HG03432 (cell line): ENCODE results near the gene SYPL2.
"Not testable (repeated sequence)": the region's sequence is repeated elsewhere in the genome, so short reads cannot be mapped to it uniquely, and the experiment has no call there.

Experiments used
- ATAC-seq: cut with Tn5 transposase; IDR thresholded peaks from one replicate; pipeline ENCODE4 v1.9.1; 2021; ENCODE audit warnings: mild to moderate bottlenecking, moderate library complexity; ENCODE audit not compliant: unreplicated experiment

The SYPL2 gene

DNA sequence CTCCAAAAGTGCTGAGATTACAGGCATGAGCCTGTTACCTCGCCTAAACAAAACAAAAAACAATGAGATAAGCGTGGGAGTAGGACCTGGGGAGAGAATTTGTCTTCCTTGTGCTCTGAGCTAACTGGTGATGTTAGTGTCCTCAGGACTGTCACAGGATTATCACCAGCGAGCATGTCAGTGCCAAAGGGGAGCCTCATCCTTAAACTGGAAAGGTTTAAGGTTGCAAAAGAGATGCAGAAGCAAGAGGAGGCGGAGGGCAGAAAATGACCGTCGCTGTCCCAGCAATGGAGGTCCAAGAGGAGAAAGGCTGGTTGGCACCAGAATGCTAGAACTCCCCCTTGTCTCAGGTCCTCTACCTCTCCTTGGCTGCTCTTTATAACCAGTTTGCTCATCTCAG, 3.9 kb downstream of the SYPL2 start:
- ATAC-seq, result no peak

DNA sequence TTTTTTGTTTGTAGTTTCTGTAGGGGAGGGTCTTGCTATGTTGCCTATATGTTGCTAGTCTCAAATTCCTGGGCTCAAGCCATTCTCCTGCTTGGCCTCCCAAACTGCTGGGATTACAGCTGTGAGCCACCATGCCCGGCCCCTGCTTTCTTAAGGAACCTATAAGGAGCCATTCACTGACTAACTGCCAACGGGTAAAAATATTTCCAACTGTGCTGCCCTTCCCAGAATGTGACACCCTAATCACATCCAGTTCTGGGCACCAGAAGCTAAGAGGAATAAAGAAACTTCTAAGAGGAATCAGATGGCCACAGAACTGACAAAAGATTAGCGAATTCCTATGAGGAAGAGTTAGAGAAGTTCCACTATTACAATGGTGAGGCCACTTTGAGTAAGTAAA, 6.4 kb downstream of the SYPL2 start:
- no peak for ATAC-seq

DNA sequence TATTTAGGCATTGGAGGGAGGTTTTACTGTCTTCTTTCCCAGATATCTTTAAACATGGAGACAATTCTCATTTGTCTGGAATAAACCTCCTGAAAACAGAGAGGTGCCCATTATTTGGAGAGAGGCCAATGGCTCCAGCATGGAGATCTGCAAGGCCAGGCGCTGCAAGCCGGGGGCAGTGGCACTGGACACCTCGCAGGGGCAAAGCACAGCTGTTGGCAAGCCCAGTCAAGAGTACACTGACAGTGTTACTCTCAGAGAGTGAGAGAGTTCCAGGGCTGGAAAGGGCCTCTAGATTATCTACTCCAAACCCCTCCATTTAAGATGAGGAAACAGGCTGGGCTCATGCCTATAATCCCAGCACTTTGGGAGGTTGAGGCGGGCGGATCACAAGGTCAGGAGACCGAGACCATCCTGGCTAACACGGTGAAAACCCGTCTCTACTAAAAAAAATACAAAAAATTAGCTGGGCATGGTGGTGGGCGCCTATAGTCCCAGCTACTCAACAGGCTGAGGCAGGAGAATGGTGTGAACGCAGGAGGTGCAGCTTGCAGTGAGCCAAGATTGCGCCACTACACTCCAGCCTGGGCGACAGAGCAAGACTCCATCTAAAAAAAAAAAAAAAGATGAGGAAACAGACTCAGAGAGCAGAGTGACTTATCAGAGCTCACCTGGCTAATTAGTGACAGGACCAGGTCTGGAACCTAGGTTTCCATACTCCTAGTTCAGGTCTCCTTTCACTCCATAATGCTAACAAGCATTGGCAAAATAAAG, 7.1 kb downstream of the SYPL2 start:
- not testable (repeated sequence) for ATAC-seq

DNA sequence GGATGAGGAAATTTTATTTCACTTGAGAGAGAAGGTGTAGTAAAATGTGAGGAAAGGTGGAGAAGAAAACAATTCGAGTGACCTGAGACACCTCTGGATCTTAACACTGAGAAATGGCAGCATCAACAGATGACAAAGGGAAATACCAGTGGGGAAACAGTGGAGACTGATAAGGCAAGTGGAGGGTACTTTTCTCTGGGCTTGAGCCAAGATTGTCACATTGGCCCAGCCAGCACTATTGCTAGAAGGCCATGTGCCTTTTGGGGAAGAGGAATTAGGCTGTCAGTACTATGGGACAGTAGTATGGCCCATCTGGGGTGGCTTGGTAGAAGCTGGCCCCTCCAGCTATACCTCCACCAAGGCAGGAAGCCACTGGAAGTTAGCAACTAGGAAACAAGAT, 8.4 kb downstream of the SYPL2 start:
- no peak for ATAC-seq

DNA sequence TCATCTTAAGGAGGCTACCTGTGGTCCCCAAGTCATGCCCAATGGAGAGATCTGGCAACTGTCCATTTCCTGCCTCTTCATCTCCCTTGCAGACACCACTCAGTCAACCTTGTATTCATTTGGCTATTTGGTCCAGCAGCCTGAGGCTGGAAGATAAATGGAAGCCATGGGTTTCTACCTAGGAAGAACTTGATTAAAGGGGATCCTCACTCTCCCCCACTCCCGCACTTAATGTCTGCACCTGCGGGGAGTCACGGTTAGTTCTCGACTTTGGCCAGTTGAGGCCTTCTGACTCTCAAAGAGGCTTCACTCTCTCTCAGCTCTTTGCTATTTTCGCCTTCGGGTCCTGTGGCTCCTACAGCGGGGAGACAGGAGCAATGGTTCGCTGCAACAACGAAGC, 8.9 kb downstream of the SYPL2 start:
- ATAC-seq, result no peak

DNA sequence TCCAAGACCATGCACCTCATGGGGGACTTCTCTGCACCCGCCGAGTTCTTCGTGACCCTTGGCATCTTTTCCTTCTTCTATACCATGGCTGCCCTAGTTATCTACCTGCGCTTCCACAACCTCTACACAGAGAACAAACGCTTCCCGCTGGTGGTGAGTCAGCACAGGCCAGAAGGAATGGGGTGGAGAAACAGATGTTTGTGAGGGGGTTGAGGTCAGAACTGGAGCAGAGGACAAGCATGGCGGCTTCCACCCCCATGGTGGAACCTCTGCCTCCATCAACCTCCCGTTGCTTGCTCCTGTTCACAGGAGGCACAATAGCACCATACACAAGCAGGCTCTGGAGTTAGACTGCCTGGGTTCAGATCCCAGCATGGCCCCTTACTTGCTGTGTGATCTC, 10.5 kb downstream of the SYPL2 start:
- ATAC-seq, result no peak

DNA sequence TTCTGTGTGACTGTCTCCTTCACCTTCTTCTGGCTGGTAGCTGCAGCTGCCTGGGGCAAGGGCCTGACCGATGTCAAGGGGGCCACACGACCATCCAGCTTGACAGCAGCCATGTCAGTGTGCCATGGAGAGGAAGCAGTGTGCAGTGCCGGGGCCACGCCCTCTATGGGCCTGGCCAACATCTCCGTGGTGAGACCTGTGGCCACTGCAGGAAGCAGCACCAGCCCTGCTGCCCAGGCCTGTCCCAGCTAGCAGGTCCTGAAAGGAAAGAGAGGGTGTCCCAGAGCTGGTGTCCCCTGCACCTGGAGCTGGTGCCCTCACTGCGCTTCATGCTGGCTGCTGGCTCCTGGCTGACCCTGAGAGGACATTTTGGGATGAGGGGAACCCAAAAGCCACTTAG, 11.5 kb downstream of the SYPL2 start:
- ATAC-seq, result no peak

DNA sequence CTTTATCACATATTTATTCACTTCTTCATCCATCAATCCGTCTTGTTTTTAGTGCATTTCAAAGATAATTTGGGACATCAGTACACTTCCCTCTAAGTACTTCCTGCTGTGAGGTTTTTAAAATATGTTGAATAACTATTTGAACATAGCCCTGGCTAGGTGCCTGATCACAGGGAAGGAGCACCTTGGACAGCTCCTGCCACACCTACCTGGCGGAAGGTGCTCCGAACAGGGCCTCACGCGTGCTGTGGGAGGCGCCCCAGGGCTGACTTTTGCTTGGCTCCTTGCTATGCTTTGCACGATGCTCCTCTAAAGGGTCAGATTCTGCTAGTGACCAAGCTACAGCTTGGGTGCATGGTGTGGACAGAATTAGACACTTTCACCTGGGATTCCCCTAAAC, 12.5 kb downstream of the SYPL2 start:
- ATAC-seq, result no peak

DNA sequence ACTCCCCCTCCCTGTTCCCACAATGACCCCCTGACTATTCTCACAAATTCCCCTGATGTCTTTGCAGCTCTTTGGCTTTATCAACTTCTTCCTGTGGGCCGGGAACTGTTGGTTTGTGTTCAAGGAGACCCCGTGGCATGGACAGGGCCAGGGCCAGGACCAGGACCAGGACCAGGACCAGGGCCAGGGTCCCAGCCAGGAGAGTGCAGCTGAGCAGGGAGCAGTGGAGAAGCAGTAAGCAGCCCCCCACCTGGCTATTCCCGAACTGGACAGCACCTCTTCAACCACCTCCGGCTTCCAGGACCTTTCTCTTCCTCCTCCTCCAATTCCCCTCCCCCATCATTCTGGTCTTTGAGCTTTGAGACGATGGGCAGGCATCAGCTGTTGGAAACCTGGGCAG, 13.0 kb downstream of the SYPL2 start:
- ATAC-seq, result no peak

DNA sequence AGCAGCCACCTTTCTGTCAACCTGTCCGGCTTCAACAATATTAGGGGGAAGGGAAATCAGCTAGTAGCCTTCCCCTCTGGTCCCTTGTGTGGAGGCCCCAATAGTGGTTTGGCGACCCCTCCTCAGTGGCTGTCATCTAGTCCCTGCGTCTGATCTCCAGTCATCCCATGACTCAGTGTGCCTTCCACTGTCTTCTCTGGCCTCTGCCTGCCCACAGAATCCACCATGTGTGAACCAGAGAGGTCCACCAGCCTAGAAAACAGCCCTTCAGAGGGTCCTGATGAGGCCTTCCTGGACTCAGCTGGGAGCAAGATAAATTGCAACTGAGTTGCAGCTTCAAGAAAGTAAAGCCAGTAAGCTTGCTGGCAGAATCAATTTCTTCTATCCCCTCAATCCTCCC, 13.6 kb downstream of the SYPL2 start:
- no peak for ATAC-seq

DNA sequence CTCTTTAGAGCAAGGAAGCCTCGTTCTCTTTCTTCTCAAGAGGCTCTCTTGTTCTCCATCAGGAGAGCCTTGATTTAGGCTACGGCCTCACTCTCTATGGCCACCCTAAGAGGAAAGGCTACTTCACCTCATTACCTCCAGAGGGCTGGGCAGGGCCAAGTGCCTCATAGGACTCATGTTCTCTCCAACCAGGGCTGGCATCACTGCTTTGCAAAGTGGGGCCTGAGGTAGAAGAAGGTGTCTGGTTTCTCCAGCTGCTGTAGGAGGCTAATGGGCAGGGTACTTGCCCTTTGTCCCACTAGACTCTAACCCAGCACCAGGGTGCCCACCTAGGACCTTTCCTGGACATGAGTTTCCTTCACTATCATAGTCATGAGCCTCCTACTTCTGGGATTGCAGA, 15.3 kb downstream of the SYPL2 start:
- ATAC-seq, result no peak

DNA sequence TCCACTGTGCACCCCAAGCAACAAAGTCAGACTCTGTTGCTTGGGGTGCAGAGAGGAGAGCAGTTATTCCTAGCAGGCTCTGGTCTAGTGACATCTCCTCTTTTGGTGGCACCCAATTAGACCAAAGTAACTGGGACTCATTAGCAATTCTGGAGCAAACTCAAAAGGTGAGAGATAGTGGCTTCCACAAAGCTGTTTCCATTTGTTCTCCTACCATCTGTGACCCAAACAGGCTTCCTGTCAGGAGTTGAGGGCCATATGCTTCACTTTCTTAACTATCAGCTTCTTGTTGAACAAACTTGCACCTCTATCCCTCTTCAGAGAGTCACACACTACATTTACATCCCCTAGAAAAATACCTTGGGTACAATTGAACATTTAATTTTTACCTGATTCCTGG, 15.9 kb downstream of the SYPL2 start:
- ATAC-seq, result no peak

DNA sequence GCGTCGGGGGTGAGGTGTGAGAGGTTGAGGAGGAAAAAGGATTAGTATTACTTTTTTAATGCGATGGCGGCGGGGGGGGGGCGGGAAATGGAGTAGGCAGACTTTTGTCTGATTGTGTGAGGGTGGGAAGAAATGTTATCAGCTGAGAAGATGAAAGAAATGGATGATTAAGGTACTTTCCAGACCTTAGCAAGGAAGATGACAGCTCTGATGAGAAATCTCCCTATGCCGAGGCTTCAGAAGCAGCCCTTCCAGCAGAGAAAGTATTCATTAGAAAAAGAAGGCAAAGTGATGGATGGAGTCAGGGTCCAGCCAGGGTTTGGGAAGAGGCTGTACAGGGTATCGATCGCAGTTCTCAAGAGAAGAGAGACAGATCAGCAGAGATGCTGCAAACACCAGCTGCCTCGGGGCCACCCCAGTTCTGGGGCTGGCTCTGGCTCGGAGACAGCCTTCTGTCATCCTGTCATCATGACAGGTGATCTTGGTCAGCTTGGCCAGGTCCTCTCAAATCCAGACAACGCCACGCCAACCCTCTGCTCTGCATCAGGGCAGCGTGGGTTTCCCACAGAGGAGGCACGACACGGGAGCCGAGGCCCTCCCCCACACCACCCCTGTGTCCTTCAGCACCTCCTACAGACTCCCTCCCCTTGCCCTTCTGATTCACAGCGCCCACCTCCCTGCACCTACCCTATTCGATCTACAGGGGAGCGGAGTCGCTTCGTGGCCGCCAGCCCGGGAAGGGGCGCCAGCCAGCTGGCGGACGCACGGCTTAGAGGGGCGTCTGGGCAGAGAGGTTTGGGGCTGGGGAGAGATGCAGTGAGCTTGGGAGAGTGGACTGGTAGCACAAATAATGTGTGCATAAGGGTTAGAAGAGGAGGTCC, 16.7 kb downstream of the SYPL2 start:
- ATAC-seq, result peak; percentile 27

DNA sequence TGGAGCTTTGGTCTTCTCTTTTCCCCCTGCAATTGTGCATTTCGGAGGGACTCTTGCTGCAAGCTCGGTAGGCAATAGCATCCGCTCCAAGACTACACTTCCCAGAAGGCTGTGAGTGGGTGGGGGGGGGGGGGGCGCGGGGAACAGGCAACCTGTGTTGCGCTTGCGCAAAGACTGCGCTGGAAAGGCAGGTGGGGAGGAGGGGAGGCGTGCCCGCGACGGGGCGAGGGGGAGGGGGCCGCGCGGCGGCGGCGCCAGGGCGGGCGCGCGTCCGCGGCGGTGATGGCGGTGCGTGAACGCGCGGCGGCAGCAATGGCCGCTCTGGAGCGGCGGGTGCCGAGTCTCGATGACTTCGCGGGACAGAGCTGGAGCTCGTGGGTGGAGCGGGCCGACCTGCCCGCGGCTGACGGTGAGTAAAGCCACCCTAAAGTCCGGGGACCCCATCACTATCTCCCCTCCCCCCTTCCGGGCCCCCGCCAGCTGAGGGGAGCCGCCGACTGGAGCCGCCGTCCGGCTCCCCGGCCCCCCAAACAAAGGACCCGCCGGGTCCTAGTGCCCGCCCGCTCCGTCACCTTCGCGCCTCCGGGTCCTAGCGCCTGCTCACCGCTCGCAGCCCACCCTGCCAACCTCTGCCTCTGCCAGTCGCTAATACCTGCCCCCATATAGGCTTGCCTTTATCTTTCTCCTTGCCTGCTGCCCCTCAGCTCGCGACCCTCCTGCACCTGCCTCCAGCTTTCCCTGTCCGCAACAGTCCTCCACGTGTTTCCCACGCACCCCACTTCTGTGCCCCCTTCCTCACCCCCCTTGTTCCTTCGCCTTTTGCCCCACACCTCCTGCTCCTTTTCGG, 17.5 kb downstream of the SYPL2 start, which contains the start of gene ATXN7L2:
ATXN7L2 (plus strand) TSS at position 234 of the 847 bp plus-strand sequence; CDS start at position 283, 49 bp downstream.
- ATAC-seq, result peak; percentile 83

DNA sequence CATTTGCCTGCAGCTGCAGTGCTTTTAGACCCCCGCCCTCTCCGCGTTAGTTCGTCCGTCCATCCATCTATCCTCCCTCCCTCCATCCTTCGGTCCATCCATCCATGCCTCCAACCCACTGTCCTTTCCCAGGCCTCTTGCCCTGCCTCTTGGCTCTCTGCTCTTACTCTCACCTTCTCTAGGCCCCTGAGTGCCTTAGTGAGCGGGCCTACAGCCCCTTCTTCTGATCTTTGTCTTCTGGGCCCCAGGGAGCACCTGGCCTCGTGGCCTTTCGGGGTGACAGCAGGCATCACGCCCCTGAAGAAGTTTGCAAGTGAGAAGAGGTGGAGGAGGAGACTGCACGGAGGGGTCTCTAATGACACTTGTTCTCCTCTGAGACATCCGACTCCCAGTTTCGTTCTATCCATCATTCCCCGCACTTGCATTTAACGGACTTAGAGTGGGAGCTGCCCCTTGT, 18.2 kb downstream of the SYPL2 start:
- no peak for ATAC-seq

DNA sequence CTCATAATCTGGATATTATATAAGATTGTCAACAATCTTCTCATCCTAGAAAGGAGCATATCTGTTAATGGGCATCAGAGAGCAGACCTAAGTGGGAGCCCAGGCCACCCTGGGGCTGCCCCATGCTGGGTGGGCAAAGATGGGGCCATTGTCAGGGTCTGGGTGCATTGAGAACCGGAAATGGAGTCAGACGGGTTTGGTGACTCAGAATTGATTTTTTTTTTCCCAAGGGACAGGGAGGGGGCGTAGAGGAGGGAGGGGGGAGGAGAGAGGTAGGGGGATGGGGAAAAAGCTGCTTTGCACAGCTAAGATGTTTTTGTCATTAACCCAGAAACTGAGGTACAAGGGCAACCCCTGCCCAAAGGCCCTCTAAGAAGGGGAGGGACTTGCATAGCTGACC, 18.7 kb downstream of the SYPL2 start:
- no peak for ATAC-seq

DNA sequence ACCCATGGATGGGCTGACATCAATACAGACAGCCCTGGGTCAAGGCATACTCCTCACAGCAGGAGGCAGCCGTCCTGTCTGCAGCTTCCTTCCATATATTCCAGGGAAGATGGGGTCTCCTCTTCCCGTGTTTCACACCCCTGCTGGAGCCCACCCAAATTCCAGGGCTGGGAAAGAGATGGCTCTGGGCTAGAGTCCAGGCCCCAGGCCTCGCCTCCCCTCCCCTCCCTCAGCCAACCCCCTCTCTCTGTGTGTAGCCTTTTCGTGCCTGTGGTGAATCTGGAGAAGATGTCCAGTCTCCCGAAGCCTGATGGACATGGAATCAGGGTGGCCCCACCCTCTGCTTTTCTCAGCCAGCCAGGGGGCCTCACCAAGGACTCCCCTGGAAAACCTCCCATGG, 20.9 kb downstream of the SYPL2 start:
- ATAC-seq, result no peak

DNA sequence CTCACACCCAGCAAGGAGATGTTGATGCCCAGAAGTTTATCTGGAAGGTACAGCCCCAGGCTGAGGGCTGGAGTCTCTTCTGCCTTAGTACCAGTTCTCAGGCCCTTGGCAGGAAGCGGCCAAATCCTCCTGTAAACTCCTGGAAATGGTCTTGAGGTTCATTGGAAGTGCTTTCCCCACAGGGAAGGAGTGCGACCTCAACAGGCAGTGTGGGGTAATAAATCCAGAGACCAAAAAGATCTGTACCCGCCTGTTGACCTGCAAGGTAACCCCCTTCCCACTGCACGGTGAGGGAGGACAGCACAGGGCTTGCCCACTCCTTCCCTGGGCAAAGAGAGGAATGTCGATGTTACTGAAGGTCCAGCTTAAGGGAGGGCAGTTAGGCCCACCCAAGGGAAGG, 21.9 kb downstream of the SYPL2 start:
- ATAC-seq, result no peak

DNA sequence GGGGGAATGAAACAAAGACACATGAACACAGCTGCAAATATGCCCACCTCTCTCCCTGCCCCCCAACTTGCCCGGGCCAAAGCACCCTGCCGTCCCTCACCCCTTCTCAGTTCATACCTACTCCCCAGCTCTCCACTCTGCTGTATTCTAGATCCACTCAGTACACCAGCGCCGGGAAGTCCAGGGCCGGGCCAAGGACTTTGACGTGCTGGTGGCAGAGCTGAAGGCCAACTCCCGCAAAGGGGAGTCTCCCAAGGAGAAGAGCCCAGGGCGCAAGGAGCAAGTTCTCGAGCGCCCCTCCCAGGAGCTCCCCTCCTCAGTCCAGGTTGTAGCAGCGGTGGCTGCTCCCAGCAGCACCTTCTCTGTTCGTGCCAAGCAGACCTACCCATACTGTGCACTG, 22.4 kb downstream of the SYPL2 start:
- ATAC-seq, result no peak

DNA sequence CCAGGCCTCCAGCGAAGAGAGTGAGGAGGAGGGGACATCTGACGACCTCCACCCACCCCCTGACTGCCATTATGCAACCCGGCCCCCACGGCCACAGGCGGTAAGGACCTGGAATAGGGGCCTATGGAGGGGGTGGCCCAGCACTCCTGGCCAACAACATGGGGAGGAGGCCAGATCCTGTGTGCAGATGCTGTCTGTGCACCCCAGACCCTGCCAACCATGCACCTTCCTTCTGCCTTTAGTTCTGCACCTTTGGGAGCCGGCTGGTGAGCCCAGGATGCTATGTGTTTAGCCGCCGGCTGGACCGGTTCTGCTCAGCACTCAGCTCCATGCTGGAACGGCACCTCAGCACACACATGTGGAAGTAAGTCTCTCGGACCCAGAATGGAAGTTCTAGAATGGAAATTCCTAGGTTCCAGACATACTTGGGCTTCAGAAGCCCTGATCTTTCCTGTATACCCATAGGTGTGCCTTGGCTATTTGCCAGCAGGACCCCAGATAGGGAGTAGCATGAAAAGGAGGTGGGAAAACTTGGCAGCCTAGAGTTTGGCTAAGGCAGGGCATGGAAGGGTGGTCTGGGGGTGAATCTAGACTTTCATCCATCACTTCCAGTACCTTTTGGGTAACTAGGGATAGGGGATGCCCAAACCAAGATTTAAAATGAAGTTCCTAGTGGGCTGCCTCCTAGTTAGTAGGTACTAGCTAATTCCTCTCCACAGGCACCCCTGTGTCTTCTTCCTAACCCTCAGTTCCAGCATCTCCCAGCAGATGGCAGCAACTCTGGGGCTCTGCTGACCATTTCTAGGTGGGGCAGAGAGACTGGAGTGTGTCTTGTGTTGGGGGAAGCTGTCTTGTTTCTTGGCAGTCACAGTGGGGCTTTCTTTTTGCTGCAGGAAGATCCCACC, 23.9 kb downstream of the SYPL2 start:
- ATAC-seq, result peak; percentile 32
